Pancreas (tissue), 10 donors: Measurements from ENCODE around the gene BMF. TPM values are rescaled to one million over a fixed set of nuclear protein-coding genes. Genes with fewer than 3 reads are reported as not detected.

Source experiments
- ATAC-seq, 4 donors: fragments of 200-7000 bp; cut with Tn5 transposase; one replicate each; pipeline versions ENCODE4 v1.8.0 to v1.9.1; 2020; ENCODE audit warnings: mild to moderate bottlenecking in 4 of 4, moderate library complexity in 4 of 4
- DNase-seq, 6 donors: peaks; one replicate each; pipeline ENCODE4 v3.0.0-alpha.2; 2020
- FAIRE-seq: peaks from 2 replicates; lab custom pipeline; 2012; peaks lifted over from hg19 to GRCh38; lab: Jason Lieb, UNC
- H3K27ac ChIP-seq, 4 donors: fragments of 200-600 bp; sonication (generic); 1 replicate in 3 of 4; 2 replicates in 1 of 4; pipeline versions ENCODE4 v1.5.0 to v1.8.0; 2020
- H3K27me3 ChIP-seq, 4 donors: fragments of 200-600 bp; one replicate each; pipeline ENCODE4 v1.8.0; 2021
- H3K36me3 ChIP-seq, 3 donors: fragments of 200-600 bp; sonication (generic) in 1 of 3; one replicate each; pipeline versions ENCODE4 v1.5.0 to v1.8.0; 2020 to 2021
- H3K4me1 ChIP-seq, 3 donors: fragments of 200-600 bp; one replicate each; pipeline ENCODE4 v1.8.0; 2021
- H3K4me3 ChIP-seq, 4 donors: fragments of 200-600 bp; sonication (generic) in 2 of 4; one replicate each; pipeline versions ENCODE4 v1.5.0 to v1.8.0; 2020 to 2021
- H3K9me3 ChIP-seq, 4 donors: fragments of 200-600 bp; one replicate each; pipeline ENCODE4 v1.8.0; 2021
- WGBS, 2 donors: extraction: QIAGEN DNeasy Blood & Tissue Kit; methylation state at CpG; one replicate each; pipeline ENCODE4 v1.1.7; 2013; 5-methylcytosine and 5-hydroxymethylcytosine counted together
- intact Hi-C, 3 donors: fragments of 100-400 bp; cut with DNase I; formaldehyde crosslinking; loops; one replicate each; pipeline versions ENCODE4 v1.11.1 to v1.14.2; 2022
- polyA plus RNA-seq, 2 donors: library from polyadenylated mRNA; stranded (reverse); fragments of 200-250 nt; gene quantifications; one replicate each; pipeline ENCODE4 v1.2.3, GENCODE V29; 2013
- total RNA-seq, 6 donors: library from RNA; stranded (reverse); fragmentation: NEBNext Ultra II Directional in 4 of 6; extraction: Animal tissue kit (Norgen Biotek cat#: 25700) in 4 of 6; gene quantifications; one replicate each; pipeline versions ENCODE4 v1.2.1 to v1.2.4, GENCODE V29; 2021 to 2023
- TF ChIP-seq, protein P1 (sequence below), 4 donors: fragments of 200-600 bp; sonication (generic) in 3 of 4; IDR thresholded peaks; one replicate each; pipeline versions ENCODE4 v1.5.0 to v1.8.0; 2021; ENCODE audit warnings: antibody characterized with exemption in 4 of 4
- donor health status: healthy with polysubstance abuse.
- donor health status: DM: no; HTN: no; CAD: no; lungs with moderate emphysema.
- donor health status: DM: no; HTN: no; CAD: no.
- donor health status: control.
- donor health status: control.
- donor health status: Bipolar disorder and iron deficiency.
- donor health status: DM: yes; HTN: yes; CAD: no.
- donor health status: DM: no; HTN: no; CAD: no.
- donor health status: DM: no; HTN: no; CAD: no.
- donor health status: DM: yes; HTN: yes; CAD: no.

BMF gene
- total and polyA plus RNA-seq, 8 donors: 4.1 to 25.9 (median 6.1) TPM

DNA sequence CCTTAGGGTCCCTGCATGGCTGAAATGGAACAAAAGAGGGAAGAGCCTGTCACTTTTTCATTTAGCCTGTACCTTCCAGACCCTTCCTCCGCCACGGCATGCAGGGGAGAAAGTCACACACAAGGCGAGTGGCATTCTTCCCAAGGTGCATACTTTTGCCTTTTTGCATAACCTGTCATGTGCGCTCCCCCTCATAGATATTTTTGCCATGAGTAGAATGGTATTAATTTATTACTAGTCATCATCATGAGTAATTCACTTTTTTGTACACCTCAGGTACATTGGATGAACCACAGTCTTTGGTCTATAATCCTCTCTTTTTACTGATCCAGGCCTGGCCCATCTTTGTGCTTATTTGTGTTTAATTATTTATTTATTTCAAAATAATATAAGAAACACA, 43.3 kb upstream of the BMF start:
- H3K27ac ChIP-seq: no peak overlapping the region
- DNase-seq: no peak
- H3K27me3 ChIP-seq: no peaks in the 10 kb centered on the region
- FAIRE-seq: no peak
- no peaks in the 10 kb centered on the region for H3K9me3 ChIP-seq
- no peak overlapping the region for H3K4me3 ChIP-seq
- H3K4me1 ChIP-seq: peaks cover 6 to 13% (median 10%) of the 10 kb centered on the region in 3 donors
- TF ChIP-seq, protein P1, sequence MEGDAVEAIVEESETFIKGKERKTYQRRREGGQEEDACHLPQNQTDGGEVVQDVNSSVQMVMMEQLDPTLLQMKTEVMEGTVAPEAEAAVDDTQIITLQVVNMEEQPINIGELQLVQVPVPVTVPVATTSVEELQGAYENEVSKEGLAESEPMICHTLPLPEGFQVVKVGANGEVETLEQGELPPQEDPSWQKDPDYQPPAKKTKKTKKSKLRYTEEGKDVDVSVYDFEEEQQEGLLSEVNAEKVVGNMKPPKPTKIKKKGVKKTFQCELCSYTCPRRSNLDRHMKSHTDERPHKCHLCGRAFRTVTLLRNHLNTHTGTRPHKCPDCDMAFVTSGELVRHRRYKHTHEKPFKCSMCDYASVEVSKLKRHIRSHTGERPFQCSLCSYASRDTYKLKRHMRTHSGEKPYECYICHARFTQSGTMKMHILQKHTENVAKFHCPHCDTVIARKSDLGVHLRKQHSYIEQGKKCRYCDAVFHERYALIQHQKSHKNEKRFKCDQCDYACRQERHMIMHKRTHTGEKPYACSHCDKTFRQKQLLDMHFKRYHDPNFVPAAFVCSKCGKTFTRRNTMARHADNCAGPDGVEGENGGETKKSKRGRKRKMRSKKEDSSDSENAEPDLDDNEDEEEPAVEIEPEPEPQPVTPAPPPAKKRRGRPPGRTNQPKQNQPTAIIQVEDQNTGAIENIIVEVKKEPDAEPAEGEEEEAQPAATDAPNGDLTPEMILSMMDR (IDR thresholded peaks at IDR 0.05): no peak
- 92 to 100% methylated on average over 4 of the region's 4 CpGs for WGBS, 2 donors
- H3K36me3 ChIP-seq: no peaks in the 10 kb centered on the region
- ATAC-seq: no peak
- intact Hi-C loops: loop anchor here in 1 of 3 donors (5.0 kb wide), 1 partner anchor 35 kb away; no protein-coding TSS in a partner anchor

DNA sequence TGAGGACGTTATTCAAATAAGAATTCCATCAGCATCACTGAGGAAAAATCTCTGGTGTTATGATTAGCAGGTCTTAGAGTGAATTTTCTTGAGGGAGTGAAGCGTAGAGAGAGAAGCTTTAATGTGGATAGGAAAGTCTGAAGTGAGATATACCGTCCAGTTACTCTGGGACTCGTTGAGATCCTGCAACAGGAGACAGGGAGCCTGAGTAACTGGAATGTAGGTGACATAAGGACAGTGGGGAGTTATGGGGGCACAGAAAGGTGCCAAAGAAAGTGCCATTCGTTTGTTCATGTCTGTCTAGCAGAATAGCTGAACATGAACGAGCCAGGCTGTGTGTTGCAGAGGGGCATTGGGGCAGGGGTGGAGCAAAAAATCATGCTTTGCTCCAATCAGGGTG, 42.8 kb upstream of the BMF start:
- H3K4me3 ChIP-seq: no peak overlapping the region
- TF ChIP-seq, protein P1 (IDR thresholded peaks at IDR 0.05): no peak
- no peak for ATAC-seq
- no peak for DNase-seq
- no peaks in the 10 kb centered on the region for H3K9me3 ChIP-seq
- 62 to 63% methylated on average over 6 of the region's 6 CpGs for WGBS, 2 donors
- H3K4me1 ChIP-seq: peaks cover 6 to 13% (median 10%) of the 10 kb centered on the region in 3 donors
- no peak for FAIRE-seq
- intact Hi-C loops: loop anchor here in 1 of 3 donors (5.0 kb wide), 1 partner anchor 34 kb away; no protein-coding TSS in a partner anchor
- no peaks in the 10 kb centered on the region for H3K36me3 ChIP-seq
- no peaks in the 10 kb centered on the region for H3K27me3 ChIP-seq
- H3K27ac ChIP-seq: no peak overlapping the region

DNA sequence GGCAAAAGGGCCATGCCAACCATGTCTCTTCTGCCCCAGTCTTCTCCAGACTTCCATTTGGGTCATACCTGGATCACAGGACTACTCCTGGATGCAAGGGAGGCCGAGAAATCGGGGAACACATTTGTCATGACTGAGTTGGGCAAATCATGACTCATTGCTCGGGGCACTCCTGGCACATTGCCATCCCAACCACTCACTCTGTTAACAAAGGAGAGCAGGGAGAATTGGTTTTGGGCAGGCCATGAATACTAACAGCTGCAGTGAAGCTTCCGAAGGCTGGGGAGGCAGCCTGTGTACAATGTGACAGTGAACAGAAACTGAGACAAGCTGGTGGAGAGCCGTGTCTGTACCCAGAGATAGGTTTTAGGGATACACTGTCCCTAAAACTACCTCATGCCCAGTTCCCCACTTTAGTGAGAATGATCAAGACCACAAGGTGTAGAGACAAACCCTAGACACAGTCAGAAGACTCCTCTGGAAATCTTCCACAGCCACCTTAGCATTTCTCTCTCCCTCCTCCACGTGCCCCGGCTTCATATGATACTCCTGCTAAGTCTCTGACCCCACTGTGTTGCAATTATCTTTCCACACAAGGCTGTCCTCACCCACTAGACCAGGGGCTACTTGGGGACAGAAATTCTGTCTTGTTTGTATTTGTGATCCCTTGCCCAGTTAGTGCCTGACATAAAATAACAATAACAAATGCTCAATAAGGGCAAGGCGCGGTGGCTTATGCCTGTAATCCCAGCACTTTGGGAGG, 41.7 kb upstream of the BMF start:
- no peaks in the 10 kb centered on the region for H3K36me3 ChIP-seq
- no peak overlapping the region for H3K27ac ChIP-seq
- intact Hi-C loops: loop anchor here in 1 of 3 donors (5.0 kb wide), 1 partner anchor 33 kb away; no protein-coding TSS in a partner anchor
- DNase-seq (peak in 3 of 6 donors; percentile 47 to 65 (median 50)), ATAC-seq (peak in 1 of 4 donors; percentile 54), FAIRE-seq (no peak)
- H3K4me1 ChIP-seq: peaks cover 1 to 2% (median 1%) of the 10 kb centered on the region in 3 donors
- no peak overlapping the region for H3K4me3 ChIP-seq
- TF ChIP-seq, protein P1 (IDR thresholded peaks at IDR 0.05): no peak
- WGBS, 2 donors: 60 to 65% methylated on average over 9 of the region's 9 CpGs
- H3K27me3 ChIP-seq: no peaks in the 10 kb centered on the region
- no peaks in the 10 kb centered on the region for H3K9me3 ChIP-seq

DNA sequence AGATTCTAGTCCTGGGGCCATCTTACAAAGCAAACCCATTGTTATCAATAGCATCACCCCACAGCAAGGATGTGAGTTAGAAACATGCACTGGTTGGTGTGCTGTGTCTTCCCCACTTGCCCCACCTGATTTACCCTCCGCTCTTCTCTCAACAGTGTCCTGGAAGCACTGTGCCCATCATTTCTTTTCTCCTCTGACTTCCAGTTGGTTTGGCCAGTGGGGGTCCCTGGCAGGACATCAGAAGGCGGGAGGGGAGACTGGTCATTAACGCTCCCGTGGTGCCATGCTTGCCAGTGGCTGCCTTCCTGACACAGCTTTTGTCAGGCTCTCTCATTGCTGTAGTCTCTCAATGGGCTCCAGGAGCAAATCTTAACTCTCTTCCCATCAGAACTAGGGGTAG, 40.7 kb upstream of the BMF start:
- Histone ChIP-seq H3K4me3 (no peak overlapping the region), H3K27me3 (no peaks in the 10 kb centered on the region), H3K27ac (no peak overlapping the region), H3K9me3 (no peaks in the 10 kb centered on the region), H3K36me3 (no peaks in the 10 kb centered on the region), H3K4me1 (no peaks in the 10 kb centered on the region)
- ATAC-seq: no peak
- no peak for FAIRE-seq
- TF ChIP-seq, protein P1 (IDR thresholded peaks at IDR 0.05): no peak
- no peak for DNase-seq
- 80 to 91% methylated on average over 4 of the region's 4 CpGs for WGBS, 2 donors
- intact Hi-C loops: no loop called here

DNA sequence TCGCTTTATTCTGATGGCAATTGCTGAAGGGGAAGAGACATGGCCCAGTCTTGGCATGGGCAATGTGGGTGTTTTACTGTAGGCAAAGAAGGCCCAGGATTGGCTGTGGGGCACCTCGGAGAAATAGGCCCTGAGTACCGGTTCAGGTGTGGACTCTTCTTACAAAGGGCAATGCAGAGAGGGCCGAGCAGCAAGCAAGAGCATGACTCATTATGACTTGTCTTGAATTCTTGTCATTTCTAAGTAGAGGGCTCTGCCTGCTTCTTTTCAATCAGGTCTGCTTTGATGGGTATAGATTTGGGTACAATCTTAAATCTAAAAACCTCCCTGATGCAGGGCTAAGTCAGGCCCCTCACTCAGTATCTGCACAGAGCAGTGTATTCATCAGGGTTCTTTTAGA, 37.4 kb upstream of the BMF start:
- ATAC-seq (no peak), DNase-seq (no peak), FAIRE-seq (no peak)
- no peaks in the 10 kb centered on the region for H3K27me3 ChIP-seq
- TF ChIP-seq, protein P1 (IDR thresholded peaks at IDR 0.05): no peak
- H3K4me3 ChIP-seq: no peak overlapping the region
- H3K9me3 ChIP-seq: no peaks in the 10 kb centered on the region
- no peaks in the 10 kb centered on the region for H3K36me3 ChIP-seq
- no peaks in the 10 kb centered on the region for H3K4me1 ChIP-seq
- no peak overlapping the region for H3K27ac ChIP-seq
- 87 to 93% methylated on average over 4 of the region's 4 CpGs for WGBS, 2 donors
- intact Hi-C loops: no loop called here
